ENCODE results near the gene GPR137B.

GPR137B gene

GRCh38 chr1:236258114-236258622 is 115.8 kb downstream of the GPR137B start:
- no peak for DNase-seq (ENCODE audit: low spot score)
